Middle frontal gyrus (tissue), 1 donor: ENCODE measurements around the gene PSORS1C2.
"Not testable (repeated sequence)": the region's sequence is repeated elsewhere in the genome, so short reads cannot be mapped to it uniquely, and the experiment has no call there.

Experiments used
- DNase-seq: peaks from one replicate; pipeline ENCODE4 v3.0.0-alpha.2; 2015; ENCODE audit warnings: low spot score; ENCODE audit errors: extremely low spot score

PSORS1C2 gene

GRCh38 chr6:31138982-31139381 lies at the start of gene PSORS1C2:
TSS of gene PSORS1C2 (minus strand) at chr6:31139066. CDS start at chr6:31139026, 40 bp downstream.
- DNase-seq = no peak

- no peak for DNase-seq
Measured at GRCh38 chr6:31187780-31188194, 48.9 kb upstream of the PSORS1C2 start.

GRCh38 chr6:31186052-31186734 lies 47.3 kb upstream of the PSORS1C2 start:
- DNase-seq = no peak

GRCh38 chr6:31185695-31186051 lies 46.8 kb upstream of the PSORS1C2 start:
- not testable (repeated sequence) for DNase-seq

- not testable (repeated sequence) for DNase-seq
Measured at GRCh38 chr6:31183859-31184258, 45.0 kb upstream of the PSORS1C2 start.

GRCh38 chr6:31183287-31183686 lies 44.4 kb upstream of the PSORS1C2 start:
- not testable (repeated sequence) for DNase-seq

- DNase-seq = no peak
Measured at GRCh38 chr6:31180500-31180899, 41.6 kb upstream of the PSORS1C2 start.

GRCh38 chr6:31179896-31180295 lies 41.0 kb upstream of the PSORS1C2 start:
- DNase-seq = no peak

- no peak for DNase-seq
Measured at GRCh38 chr6:31179042-31179386, 40.1 kb upstream of the PSORS1C2 start.

- no peak for DNase-seq
Measured at GRCh38 chr6:31178143-31179041, 39.5 kb upstream of the PSORS1C2 start.

- DNase-seq = no peak
Measured at GRCh38 chr6:31175971-31176370, 37.1 kb upstream of the PSORS1C2 start.

- no peak for DNase-seq
Measured at GRCh38 chr6:31174378-31174777, 35.5 kb upstream of the PSORS1C2 start.

GRCh38 chr6:31173406-31173805 lies 34.5 kb upstream of the PSORS1C2 start:
- DNase-seq = no peak

- DNase-seq = no peak
Measured at GRCh38 chr6:31172973-31173384, 34.1 kb upstream of the PSORS1C2 start.

- DNase-seq = no peak
Measured at GRCh38 chr6:31171931-31172905, 33.4 kb upstream of the PSORS1C2 start.

- no peak for DNase-seq
Measured at GRCh38 chr6:31170987-31171671, 32.3 kb upstream of the PSORS1C2 start.

- DNase-seq = no peak
Measured at GRCh38 chr6:31170600-31170881, 31.7 kb upstream of the PSORS1C2 start, which contains the start of gene POU5F1. TSS of gene POU5F1 (minus strand) at chr6:31170682. CDS start at chr6:31170620, 62 bp downstream.

- not testable (repeated sequence) for DNase-seq
Measured at GRCh38 chr6:31169858-31170599, 31.2 kb upstream of the PSORS1C2 start.

- DNase-seq = no peak
Measured at GRCh38 chr6:31169123-31169857, 30.4 kb upstream of the PSORS1C2 start.

GRCh38 chr6:31168606-31169005 lies 29.7 kb upstream of the PSORS1C2 start:
- DNase-seq = no peak
